OCI-LY1 (cell line): ENCODE results near the gene NRG2.

ENCODE experiments used
- H2AFZ ChIP-seq: fragments of 200-600 bp; sonication (generic), shearing (Covaris generic); 2 replicates; pipeline ENCODE4 v1.6.0; 2014; ENCODE audit warnings: antibody characterized with exemption, mild to moderate bottlenecking, low read length
- H3F3A ChIP-seq: fragments of 200-600 bp; sonication (generic), shearing (Covaris generic); 2 replicates; pipeline ENCODE4 v1.6.0; 2014; ENCODE audit warnings: mild to moderate bottlenecking, antibody characterized with exemption, low read length, moderate library complexity; ENCODE audit not compliant: insufficient read depth
- H3K27ac ChIP-seq: fragments of 200-600 bp; sonication (generic); 2 replicates; pipeline ENCODE4 v1.5.1; 2014; ENCODE audit warnings: low read length, mixed run types, mild to moderate bottlenecking, low read depth; ENCODE audit not compliant: poor library complexity, severe bottlenecking
- H3K27me3 ChIP-seq: fragments of 200-600 bp; sonication (generic); 2 replicates; pipeline ENCODE4 v1.6.0; 2014; ENCODE audit warnings: antibody characterized with exemption, mild to moderate bottlenecking, low read length, moderate library complexity; ENCODE audit not compliant: insufficient read depth
- H3K36me3 ChIP-seq: fragments of 200-600 bp; sonication (generic); 2 replicates; pipeline ENCODE4 v1.6.1; 2014; ENCODE audit warnings: mild to moderate bottlenecking, antibody characterized with exemption, low read length, moderate library complexity, mixed read lengths; ENCODE audit not compliant: insufficient read depth
- H3K4me1 ChIP-seq: fragments of 200-600 bp; sonication (generic); 2 replicates; pipeline ENCODE4 v1.5.1; 2014; ENCODE audit warnings: mild to moderate bottlenecking, low read length, moderate library complexity; ENCODE audit not compliant: insufficient read depth, severe bottlenecking
- H3K4me2 ChIP-seq: fragments of 200-600 bp; sonication (generic), shearing (Covaris generic); 2 replicates; pipeline ENCODE4 v1.6.1; 2014; ENCODE audit warnings: low read length
- H3K4me3 ChIP-seq: fragments of 200-600 bp; sonication (generic); 2 replicates; pipeline ENCODE4 v1.5.1; 2014; ENCODE audit warnings: low read length, low read depth, mild to moderate bottlenecking, mixed read lengths; ENCODE audit not compliant: poor library complexity, severe bottlenecking
- H3K79me2 ChIP-seq: fragments of 200-600 bp; shearing (Covaris generic); 2 replicates; pipeline ENCODE4 v1.6.1; 2016; ENCODE audit warnings: mixed run types, low read length, mixed read lengths; ENCODE audit not compliant: insufficient read depth
- H3K9ac ChIP-seq: fragments of 200-600 bp; sonication (generic), shearing (Covaris generic); 2 replicates; pipeline ENCODE4 v1.6.1; 2014; ENCODE audit warnings: mild to moderate bottlenecking, low read length, mixed read lengths
- H3K9me2 ChIP-seq: fragments of 200-600 bp; sonication (generic), shearing (Covaris generic); 2 replicates; pipeline ENCODE4 v1.6.1; 2014; ENCODE audit warnings: low read depth, mild to moderate bottlenecking, low read length, mixed read lengths
- H3K9me3 ChIP-seq: fragments of 200-600 bp; shearing (Covaris generic); 2 replicates; pipeline ENCODE4 v1.6.1; 2014; ENCODE audit warnings: low read length, mixed read lengths
- H4K20me1 ChIP-seq: fragments of 200-600 bp; sonication (generic), shearing (Covaris generic); 2 replicates; pipeline ENCODE4 v1.6.0; 2016; ENCODE audit warnings: mild to moderate bottlenecking, low read length; ENCODE audit not compliant: insufficient read depth
- EZH2 ChIP-seq: fragments of 200-600 bp; sonication (generic), shearing (Covaris generic); IDR thresholded peaks from 2 replicates; pipeline ENCODE4 v1.8.0; 2017; ENCODE audit warnings: borderline replicate concordance, mixed run types, mild to moderate bottlenecking, antibody characterized with exemption, low read length, moderate library complexity, mixed read lengths
- TF ChIP-seq, protein P1 (sequence below): fragments of 200-600 bp; sonication (generic), shearing (Covaris generic); IDR thresholded peaks from 2 replicates; pipeline ENCODE4 v1.5.1; 2017; ENCODE audit warnings: mild to moderate bottlenecking, antibody characterized with exemption, low read length, moderate library complexity, mixed read lengths

Gene NRG2

DNA sequence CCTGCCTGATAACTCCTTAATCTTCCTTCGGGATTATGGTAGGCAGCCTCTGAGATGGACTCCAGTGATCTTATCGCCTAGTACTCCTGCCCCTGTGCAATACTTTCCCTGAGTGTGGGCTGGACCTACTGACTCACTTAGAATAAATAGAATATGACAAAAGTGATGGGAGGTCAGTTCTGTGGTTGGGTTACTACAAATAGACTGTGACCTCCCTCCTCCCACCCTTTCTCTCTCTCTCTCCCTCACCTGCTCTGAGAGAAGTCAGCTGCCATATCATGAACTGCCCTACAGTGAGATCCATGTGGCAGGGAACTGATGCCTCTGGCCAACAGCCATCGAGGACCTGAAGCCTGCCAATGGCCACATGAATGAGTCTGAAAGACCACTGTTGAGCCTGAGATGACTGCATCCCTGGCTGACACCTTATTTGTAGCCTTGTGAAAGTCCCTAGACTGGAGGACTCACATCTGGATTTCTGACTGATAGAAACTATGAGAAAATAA lies 31.7 kb downstream of the NRG2 start:
- H3K27me3 ChIP-seq, result no peaks in the 10 kb centered on the region
- H3K4me2 ChIP-seq, result no peak overlapping the region
- no peaks in the 10 kb centered on the region for H4K20me1 ChIP-seq
- no peaks in the 10 kb centered on the region for H3K9me2 ChIP-seq
- no peaks in the 10 kb centered on the region for H3K36me3 ChIP-seq
- H2AFZ ChIP-seq, result no peak overlapping the region
- H3K79me2 ChIP-seq, result no peaks in the 10 kb centered on the region
- H3K27ac ChIP-seq, result no peak overlapping the region
- no peaks in the 10 kb centered on the region for H3K4me1 ChIP-seq
- H3K4me3 ChIP-seq, result no peak overlapping the region
- no peak overlapping the region for H3K9ac ChIP-seq
- H3K9me3 ChIP-seq, result no peaks in the 10 kb centered on the region
- TF ChIP-seq, protein P1, sequence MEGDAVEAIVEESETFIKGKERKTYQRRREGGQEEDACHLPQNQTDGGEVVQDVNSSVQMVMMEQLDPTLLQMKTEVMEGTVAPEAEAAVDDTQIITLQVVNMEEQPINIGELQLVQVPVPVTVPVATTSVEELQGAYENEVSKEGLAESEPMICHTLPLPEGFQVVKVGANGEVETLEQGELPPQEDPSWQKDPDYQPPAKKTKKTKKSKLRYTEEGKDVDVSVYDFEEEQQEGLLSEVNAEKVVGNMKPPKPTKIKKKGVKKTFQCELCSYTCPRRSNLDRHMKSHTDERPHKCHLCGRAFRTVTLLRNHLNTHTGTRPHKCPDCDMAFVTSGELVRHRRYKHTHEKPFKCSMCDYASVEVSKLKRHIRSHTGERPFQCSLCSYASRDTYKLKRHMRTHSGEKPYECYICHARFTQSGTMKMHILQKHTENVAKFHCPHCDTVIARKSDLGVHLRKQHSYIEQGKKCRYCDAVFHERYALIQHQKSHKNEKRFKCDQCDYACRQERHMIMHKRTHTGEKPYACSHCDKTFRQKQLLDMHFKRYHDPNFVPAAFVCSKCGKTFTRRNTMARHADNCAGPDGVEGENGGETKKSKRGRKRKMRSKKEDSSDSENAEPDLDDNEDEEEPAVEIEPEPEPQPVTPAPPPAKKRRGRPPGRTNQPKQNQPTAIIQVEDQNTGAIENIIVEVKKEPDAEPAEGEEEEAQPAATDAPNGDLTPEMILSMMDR, result no peak
- no peak for TF ChIP-seq EZH2
- H3F3A ChIP-seq, result no peaks in the 10 kb centered on the region

DNA sequence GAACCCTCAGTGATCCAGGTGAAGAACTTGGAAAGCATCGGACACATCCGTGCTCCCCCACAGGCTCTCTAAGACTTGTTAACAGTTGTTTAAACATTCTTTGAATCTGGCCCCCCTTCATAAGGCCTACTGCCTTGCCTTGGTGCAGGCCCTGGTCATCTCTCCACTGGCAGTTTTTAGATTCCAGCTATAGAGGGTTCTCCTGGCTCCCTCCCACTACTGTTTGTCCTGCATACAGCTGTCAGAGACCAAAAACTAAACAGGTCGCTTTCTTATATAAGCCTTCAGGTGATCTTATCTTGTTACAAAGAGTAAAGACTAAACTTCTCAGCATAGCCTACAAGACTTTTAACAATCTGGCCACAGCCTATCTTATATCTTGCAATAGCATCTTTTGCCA lies 32.3 kb downstream of the NRG2 start:
- Histone ChIP-seq H4K20me1 (no peaks in the 10 kb centered on the region), H3K4me2 (no peak overlapping the region), H3F3A (no peaks in the 10 kb centered on the region), H3K79me2 (no peaks in the 10 kb centered on the region), H3K27ac (no peak overlapping the region), H3K9me3 (no peaks in the 10 kb centered on the region), H3K4me3 (no peak overlapping the region), H3K9ac (no peak overlapping the region), H3K4me1 (no peaks in the 10 kb centered on the region), H2AFZ (no peak overlapping the region), H3K27me3 (no peaks in the 10 kb centered on the region), H3K9me2 (no peaks in the 10 kb centered on the region), H3K36me3 (no peaks in the 10 kb centered on the region)
- TF ChIP-seq, protein P1, result no peak
- no peak for TF ChIP-seq EZH2

DNA sequence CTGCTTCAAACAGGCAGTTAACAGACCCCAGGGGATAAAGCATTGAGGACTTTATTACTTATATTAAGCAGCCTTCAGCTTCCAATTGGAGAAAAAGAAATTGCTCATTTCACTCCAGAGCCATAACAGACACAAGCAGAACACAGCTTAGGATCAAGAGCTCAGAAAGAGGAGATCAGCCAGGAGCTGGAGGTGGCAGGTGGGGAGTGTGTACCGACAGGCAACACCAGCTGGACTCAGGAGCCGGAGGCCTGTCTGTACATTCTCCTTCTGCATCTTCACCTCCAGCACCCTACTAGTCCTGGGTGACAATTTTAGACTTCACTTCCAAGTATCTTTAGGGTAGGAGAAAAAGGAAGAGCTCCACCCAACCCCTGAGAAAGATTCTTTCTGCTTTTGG lies 35.8 kb downstream of the NRG2 start:
- TF ChIP-seq EZH2, result no peak
- TF ChIP-seq, protein P1, result no peak
- Histone ChIP-seq H3K36me3 (no peaks in the 10 kb centered on the region), H3F3A (no peaks in the 10 kb centered on the region), H3K4me1 (no peaks in the 10 kb centered on the region), H3K9me2 (no peaks in the 10 kb centered on the region), H4K20me1 (no peaks in the 10 kb centered on the region), H3K9ac (no peak overlapping the region), H3K4me2 (no peak overlapping the region), H3K9me3 (no peaks in the 10 kb centered on the region), H3K4me3 (no peak overlapping the region), H3K79me2 (no peaks in the 10 kb centered on the region), H3K27me3 (no peaks in the 10 kb centered on the region), H3K27ac (no peak overlapping the region), H2AFZ (no peak overlapping the region)
